GM10847 (cell line): ENCODE data around the gene PEX3.

Source experiments
- POLR2A ChIP-seq: IDR thresholded peaks from 2 replicates; pipeline ENCODE4 v1.6.1; 2011; ENCODE audit not compliant: insufficient read length; ENCODE audit errors: extremely low read depth

PEX3 gene

GRCh38 chr6:143516690-143517446 lies 66.3 kb downstream of the PEX3 start:
- TF ChIP-seq POLR2A: no peak

- no peak for TF ChIP-seq POLR2A
Observed at GRCh38 chr6:143517447-143517773, 66.8 kb downstream of the PEX3 start.

DNA sequence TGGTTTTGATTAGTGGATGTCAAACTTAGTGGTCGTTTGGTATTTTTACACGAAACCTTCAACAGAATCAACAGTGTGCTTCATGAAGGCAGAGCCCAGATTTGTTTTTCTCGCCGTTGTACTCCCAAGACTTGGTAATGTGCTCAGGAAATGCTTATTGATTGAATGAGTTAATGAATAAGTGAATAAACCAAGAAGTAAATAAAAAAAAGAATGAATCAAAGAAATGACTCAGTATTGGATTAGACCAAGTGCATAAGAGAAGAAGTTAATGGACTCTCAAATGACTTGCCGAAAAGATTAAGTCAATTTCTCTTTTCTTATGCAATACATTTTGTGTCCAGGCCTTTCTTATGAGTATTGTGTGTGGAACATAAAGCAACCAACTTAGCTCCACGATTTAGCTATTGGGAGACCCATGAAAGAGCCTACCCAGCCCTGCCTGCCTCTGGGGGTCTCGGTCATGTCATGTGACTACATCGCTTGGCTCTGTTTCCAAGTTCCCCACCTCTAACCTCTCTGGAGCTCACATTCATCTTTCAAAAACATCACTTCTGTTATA lies 71.5 kb downstream of the PEX3 start:
- no peak for TF ChIP-seq POLR2A

DNA sequence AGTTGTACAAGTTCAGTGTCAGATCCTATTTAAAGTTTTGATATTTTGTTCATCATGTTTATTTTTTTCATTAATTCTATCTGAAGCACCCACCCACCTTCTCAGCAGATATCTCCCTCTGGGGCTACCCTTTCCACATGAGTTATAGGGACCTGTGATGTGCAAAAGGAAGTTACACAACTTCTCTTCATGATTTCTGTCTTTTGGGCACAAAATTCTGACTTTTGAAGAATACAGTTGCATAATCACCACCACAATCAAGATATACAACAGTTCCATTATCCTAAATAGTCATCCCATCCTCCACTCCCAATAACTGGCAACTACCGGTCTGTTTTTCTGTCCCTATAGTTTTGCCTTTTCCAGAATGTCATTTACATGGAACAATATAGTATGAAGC lies 74.8 kb downstream of the PEX3 start:
- no peak for TF ChIP-seq POLR2A

DNA sequence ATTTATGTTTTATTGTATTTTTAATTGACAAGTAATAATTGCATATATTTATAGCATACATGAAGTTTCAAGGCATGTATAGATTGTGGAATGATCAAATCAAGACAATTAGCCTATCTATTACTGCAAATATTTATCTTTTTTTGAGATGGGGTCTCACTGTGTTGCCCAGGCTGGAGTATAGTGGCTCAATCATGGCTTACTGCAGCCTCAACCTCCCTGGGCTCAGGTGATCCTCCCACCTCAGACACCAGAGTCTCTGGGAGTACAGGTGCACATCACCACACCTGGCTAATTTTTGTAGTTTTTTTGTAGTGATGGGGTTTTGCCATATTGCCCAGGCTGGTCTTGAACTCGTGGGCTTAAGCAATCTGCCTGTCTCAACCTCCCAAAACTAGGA lies 77.1 kb downstream of the PEX3 start:
- no peak for TF ChIP-seq POLR2A

- no peak for TF ChIP-seq POLR2A
Observed at GRCh38 chr6:143528164-143528811, 77.7 kb downstream of the PEX3 start.

- no peak for TF ChIP-seq POLR2A
Observed at GRCh38 chr6:143529095-143529494, 78.5 kb downstream of the PEX3 start.

GRCh38 chr6:143531720-143532499 lies 81.3 kb downstream of the PEX3 start:
- TF ChIP-seq POLR2A: no peak

DNA sequence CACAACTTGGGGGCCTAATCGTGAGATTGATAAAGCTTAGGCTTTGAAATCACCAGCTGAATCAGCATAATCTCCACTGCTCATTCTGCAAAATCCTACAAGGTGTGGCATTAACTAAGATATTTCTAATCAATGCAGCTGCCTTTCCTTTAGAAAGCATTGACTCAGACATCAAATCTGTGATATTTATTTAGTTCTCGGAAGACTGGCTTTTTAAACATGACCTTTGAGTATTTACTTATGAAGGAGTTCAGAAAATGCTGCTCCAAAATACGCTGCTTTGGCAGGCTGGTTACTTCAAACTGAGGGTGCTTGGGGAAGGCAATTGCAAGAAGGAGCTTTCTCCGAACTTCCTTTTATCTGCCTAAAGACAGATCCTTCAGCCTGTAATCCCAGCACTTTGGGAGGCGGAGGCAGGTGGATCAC lies 84.6 kb downstream of the PEX3 start:
- TF ChIP-seq POLR2A: no peak

GRCh38 chr6:143536461-143536865 lies 85.9 kb downstream of the PEX3 start:
- no peak for TF ChIP-seq POLR2A

- TF ChIP-seq POLR2A: no peak
Observed at GRCh38 chr6:143536866-143537691, 86.5 kb downstream of the PEX3 start.

DNA sequence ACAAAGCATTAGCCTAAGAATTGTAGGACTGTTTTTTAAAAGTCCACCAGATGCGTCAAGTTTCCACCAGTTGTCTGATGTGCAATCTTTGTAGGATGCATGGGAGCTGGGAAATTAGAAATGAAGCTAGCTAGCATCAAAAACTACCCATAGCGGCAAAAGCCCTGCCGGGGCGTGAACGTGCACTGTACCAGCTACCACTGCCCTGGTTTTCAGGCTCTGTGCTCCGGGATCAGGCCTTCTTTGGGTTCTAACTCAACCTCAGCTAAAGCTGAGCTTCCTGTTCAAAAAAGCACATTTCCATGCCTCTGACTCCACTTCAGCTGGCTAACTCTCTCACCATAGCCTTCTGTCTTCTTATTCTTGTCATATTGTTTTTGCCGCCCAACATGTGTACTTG lies 87.8 kb downstream of the PEX3 start:
- no peak for TF ChIP-seq POLR2A

GRCh38 chr6:143539106-143539505 lies 88.5 kb downstream of the PEX3 start:
- no peak for TF ChIP-seq POLR2A

- no peak for TF ChIP-seq POLR2A
Observed at GRCh38 chr6:143539734-143540133, 89.1 kb downstream of the PEX3 start.

DNA sequence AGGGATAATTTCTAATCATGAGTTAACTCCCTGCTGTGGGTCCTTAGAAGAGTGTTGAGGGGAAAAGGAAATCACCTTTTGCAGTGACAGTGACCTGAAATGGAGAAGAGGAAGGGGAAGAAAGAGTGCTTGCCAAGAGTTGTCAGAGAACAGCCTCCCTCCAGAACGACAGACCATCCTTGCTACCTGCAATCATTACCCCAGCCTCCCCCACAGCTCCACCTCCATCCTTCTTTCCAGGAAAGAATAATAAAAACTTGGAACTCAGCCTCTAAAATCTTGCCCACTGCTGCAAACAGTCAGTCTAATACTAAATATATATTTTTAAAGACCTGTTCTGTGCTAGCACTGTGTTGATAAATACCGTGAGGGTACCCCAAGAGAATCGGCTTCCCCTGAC lies 89.6 kb downstream of the PEX3 start:
- TF ChIP-seq POLR2A: no peak
